ENCODE measurements around the gene HYI. TPM values are rescaled to one million over a fixed set of nuclear protein-coding genes. Genes with fewer than 3 reads are reported as not detected.

HYI gene
- total RNA-seq, 3 donors from 2014 or later: 66.6 to 79.3 (median 70.1) TPM

GRCh38 chr1:43455213-43455889, 1.6 kb upstream of the HYI start:
- no peak for DNase-seq (ENCODE audit: low spot score in 2 of 2)
- H3K4me1 ChIP-seq: no peaks in the 10 kb centered on the region
- no peaks in the 10 kb centered on the region for H3K27me3 ChIP-seq
- H3K27ac ChIP-seq: no peak overlapping the region
- TF ChIP-seq POLR2AphosphoS5 (IDR thresholded peaks at IDR 0.05) (no peak), POLR2A (IDR thresholded peaks at IDR 0.05) (no peak), CTCF (IDR thresholded peaks at IDR 0.05) (no peak)
- H3K4me3 ChIP-seq: no peak overlapping the region
- no peaks in the 10 kb centered on the region for H3K36me3 ChIP-seq
- H3K9me3 ChIP-seq: no peaks in the 10 kb centered on the region
- intact Hi-C loops (cut with DNase I; ENCODE audit: low total_unique reads): no loop called here

DNA sequence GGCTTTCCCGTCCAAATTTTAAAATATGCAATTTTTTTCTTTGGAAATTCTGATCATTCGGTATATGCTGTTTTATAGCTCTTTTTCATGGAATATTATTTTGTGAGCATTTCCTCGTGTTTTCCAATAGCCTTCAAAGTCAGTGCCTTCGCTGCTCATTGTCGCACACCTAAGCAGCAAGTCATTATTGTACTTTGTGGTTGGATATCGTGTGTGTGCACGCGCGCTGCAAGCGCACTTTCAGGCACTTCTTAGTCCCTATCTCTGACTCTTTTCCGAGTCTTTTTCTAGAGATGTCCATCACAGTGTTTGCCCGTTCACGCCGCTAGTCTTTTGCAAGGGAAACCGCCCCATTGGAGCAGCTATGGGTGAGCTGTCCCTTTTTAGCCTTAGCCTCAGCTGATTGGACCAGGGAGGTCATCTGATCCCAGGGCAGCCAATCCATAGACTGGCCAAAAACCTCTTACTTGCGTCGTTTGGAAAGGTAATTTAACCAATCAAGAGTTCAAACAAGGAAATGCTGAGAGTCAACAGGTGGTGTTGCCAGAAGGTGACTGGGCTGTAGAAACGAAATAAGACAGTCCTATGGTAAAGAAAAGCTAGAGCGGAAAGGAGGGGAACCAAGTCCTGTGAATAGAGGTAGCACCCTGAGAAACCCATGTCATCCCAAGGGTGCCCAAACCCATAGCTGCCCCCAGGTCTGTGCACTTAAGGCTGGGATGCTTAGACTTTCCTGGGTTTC, 710 bp upstream of the HYI start:
- TF ChIP-seq CTCF (IDR thresholded peaks at IDR 0.05): peak in 2 of 3 donors; percentile 24 to 44
- peak in 1 of 3 donors; percentile 40 for TF ChIP-seq POLR2AphosphoS5 (IDR thresholded peaks at IDR 0.05)
- TF ChIP-seq POLR2A (IDR thresholded peaks at IDR 0.05): no peak
- H3K4me1 ChIP-seq: no peaks in the 10 kb centered on the region
- no peaks in the 10 kb centered on the region for H3K36me3 ChIP-seq
- peak overlapping the region; percentile 92 to 96 for H3K27ac ChIP-seq
- H3K27me3 ChIP-seq: no peaks in the 10 kb centered on the region
- DNase-seq (ENCODE audit: low spot score in 2 of 2): peak; percentile 71 to 79
- no peaks in the 10 kb centered on the region for H3K9me3 ChIP-seq
- intact Hi-C loops (cut with DNase I; ENCODE audit: low total_unique reads): no loop called here
- peak overlapping the region; percentile 57 to 87 (median 74) for H3K4me3 ChIP-seq

DNA sequence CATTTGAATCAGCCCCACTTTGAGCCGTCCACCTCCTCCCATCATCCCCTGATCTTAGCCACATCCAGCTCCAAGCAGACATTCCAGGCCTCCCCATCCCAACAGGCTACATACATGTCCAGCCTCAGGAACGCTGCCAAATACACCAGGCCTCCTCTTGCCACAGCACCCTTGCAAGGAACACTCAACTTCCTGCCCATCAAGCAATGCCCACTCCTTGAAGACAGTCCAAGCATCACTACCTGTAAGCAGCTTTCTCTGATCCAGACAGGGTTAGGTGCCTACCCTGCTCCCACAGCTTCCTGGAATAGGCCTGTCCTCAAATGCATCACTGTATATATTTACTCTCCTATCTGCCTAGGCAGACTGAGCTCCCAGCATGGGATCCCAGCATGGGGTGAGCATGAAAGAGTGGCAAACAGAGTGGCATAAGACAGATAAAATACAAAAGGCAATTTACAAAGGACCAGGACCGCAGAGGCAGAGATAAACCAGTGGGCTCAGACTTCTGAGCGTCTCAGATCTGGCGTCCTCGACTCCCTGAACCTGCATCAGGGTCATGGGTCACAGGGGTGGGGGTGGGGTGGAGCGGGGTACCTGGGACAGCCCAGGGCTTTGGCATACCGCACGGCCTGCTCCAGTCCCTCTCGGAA, 816 bp downstream of the HYI start:
- Histone ChIP-seq H3K9me3 (no peaks in the 10 kb centered on the region), H3K4me1 (no peaks in the 10 kb centered on the region), H3K36me3 (peaks cover 2% of the 10 kb centered on the region), H3K27ac (peak overlapping the region; percentile 92 to 96), H3K4me3 (peak overlapping the region; percentile 57 to 87 (median 74)), H3K27me3 (no peaks in the 10 kb centered on the region)
- TF ChIP-seq CTCF (IDR thresholded peaks at IDR 0.05) (no peak), POLR2AphosphoS5 (IDR thresholded peaks at IDR 0.05) (peak in 1 of 3 donors; percentile 16)
- peak in 1 of 2 donors; percentile 45 for DNase-seq (ENCODE audit: low spot score in 2 of 2)
- intact Hi-C loops (cut with DNase I; ENCODE audit: low total_unique reads): no loop called here

GRCh38 chr1:43451701-43452532, 1.8 kb downstream of the HYI start:
- Histone ChIP-seq H3K27me3 (no peaks in the 10 kb centered on the region), H3K36me3 (peaks cover 7% of the 10 kb centered on the region), H3K9me3 (no peaks in the 10 kb centered on the region), H3K4me3 (no peak overlapping the region), H3K27ac (peak overlapping the region; percentile 92 to 96), H3K4me1 (no peaks in the 10 kb centered on the region)
- intact Hi-C loops (cut with DNase I; ENCODE audit: low total_unique reads): no loop called here
- peak in 1 of 2 donors; percentile 24 for DNase-seq (ENCODE audit: low spot score in 2 of 2)
- TF ChIP-seq POLR2A (IDR thresholded peaks at IDR 0.05) (no peak), CTCF (IDR thresholded peaks at IDR 0.05) (no peak), POLR2AphosphoS5 (IDR thresholded peaks at IDR 0.05) (no peak)
